A549 (cell line): ENCODE results near the gene PPIG. TPM values are rescaled to one million over a fixed set of nuclear protein-coding genes. Genes with fewer than 3 reads are reported as not detected.

Experiments used
- ATAC-seq, 2 experiments: fragments of 200-7000 bp in 1 of 2; fragments of >200 bp in 1 of 2; cut with Nextera tagmentation in 1 of 2; cut with Tn5 transposase in 1 of 2; 3 replicates each; pipeline versions ENCODE4 v1.8.0 to v1.9.1; 2018 to 2020; ENCODE audit warnings: mild to moderate bottlenecking in 1 of 2, moderate library complexity in 1 of 2
- CTCF ChIA-PET: fragments of 300-600 bp; sonication (Branson Sonifier 250); formaldehyde crosslinking; extraction: SDS; loops from one replicate; lab custom pipeline; 2021; ENCODE audit warnings: antibody characterized with exemption, inconsistent platforms; lab: Yijun Ruan, JAX
- POLR2A ChIA-PET: fragments of 350-600 bp; formaldehyde crosslinking; extraction: SDS; loops from one replicate; lab custom pipeline; 2021; ENCODE audit warnings: antibody characterized with exemption, inconsistent platforms; lab: Yijun Ruan, JAX
- DNase-seq, 2 experiments: peaks; one replicate each; pipeline versions ENCODE4 v3.0.0 to v3.0.0-alpha.2; 2011 to 2016; ENCODE audit warnings: low read depth in 1 of 2, low spot score in 1 of 2
- FAIRE-seq: peaks from 2 replicates; lab custom pipeline; 2011; peaks lifted over from hg19 to GRCh38; lab: Jason Lieb, UNC
- H3K27ac ChIP-seq, 2 experiments: fragments of >200 bp; sonication (Bioruptor Twin); formaldehyde crosslinking; 3 replicates each; pipeline ENCODE4 v1.5.1; 2016 to 2017
- H3K4me1 ChIP-seq: fragments of >200 bp; sonication (Bioruptor Twin); formaldehyde crosslinking; 3 replicates; pipeline ENCODE4 v1.6.1; 2016
- H3K4me2 ChIP-seq: fragments of >200 bp; sonication (Bioruptor Twin); formaldehyde crosslinking; 3 replicates; pipeline ENCODE4 v1.6.1; 2016
- H3K4me3 ChIP-seq: fragments of >200 bp; sonication (Bioruptor Twin); formaldehyde crosslinking; 3 replicates; pipeline ENCODE4 v1.5.1; 2016
- H3K9me3 ChIP-seq: fragments of >200 bp; sonication (Bioruptor Twin); formaldehyde crosslinking; 3 replicates; pipeline ENCODE4 v1.6.1; 2016
- ATOH8 ChIP-seq: fragments of 250-450 bp; sonication (Bioruptor Pico); IDR thresholded peaks from 2 replicates; pipeline ENCODE4 v1.5.0; 2020; ENCODE audit warnings: low read depth, mild to moderate bottlenecking, moderate library complexity
- BCL3 ChIP-seq: fragments of >200 bp; sonication (Bioruptor Twin); formaldehyde crosslinking; IDR thresholded peaks from 3 replicates; pipeline ENCODE4 v1.6.1; 2016
- BHLHE40 ChIP-seq: IDR thresholded peaks from 2 replicates; pipeline ENCODE4 v1.6.1; 2012; ENCODE audit warnings: low read depth, low read length, inconsistent platforms
- CBX2 ChIP-seq: fragments of 200-600 bp; sonication (generic); IDR thresholded peaks from 2 replicates; pipeline ENCODE4 v1.6.1; 2016; ENCODE audit warnings: low read depth, mild to moderate bottlenecking, borderline replicate concordance
- CEBPB ChIP-seq, 2 experiments: fragments of >200 bp in 1 of 2; sonication (Bioruptor Twin) in 1 of 2; formaldehyde crosslinking in 1 of 2; IDR thresholded peaks; 2 replicates each; pipeline ENCODE4 v1.6.1; 2012 to 2016
- CHD2 ChIP-seq: fragments of 150-350 bp; IDR thresholded peaks from 2 replicates; pipeline ENCODE4 v1.6.1; 2014; ENCODE audit warnings: low read length; ENCODE audit not compliant: partially characterized antibody
- CHD4 ChIP-seq: fragments of 200-600 bp; sonication (generic); IDR thresholded peaks from 2 replicates; pipeline ENCODE4 v1.6.1; 2016; ENCODE audit warnings: antibody characterized with exemption, mild to moderate bottlenecking, borderline replicate concordance
- EHMT2 ChIP-seq: fragments of 200-600 bp; sonication (generic); IDR thresholded peaks from 2 replicates; pipeline ENCODE4 v1.6.1; 2016; ENCODE audit warnings: antibody characterized with exemption, low read depth, mild to moderate bottlenecking, moderate library complexity
- ESRRA ChIP-seq: fragments of 150-350 bp; IDR thresholded peaks from 2 replicates; pipeline ENCODE4 v1.6.1; 2014; ENCODE audit warnings: mild to moderate bottlenecking, low read length, borderline replicate concordance
- FOSL2 ChIP-seq, 2 experiments: fragments of 450-650 bp in 1 of 2; fragments of >200 bp in 1 of 2; sonication (Bioruptor Twin) in 1 of 2; formaldehyde crosslinking; IDR thresholded peaks; 2 replicates each; pipeline versions ENCODE4 v1.5.0 to v1.6.1; 2016 to 2020; ENCODE audit warnings: mild to moderate bottlenecking in 1 of 2, moderate library complexity in 1 of 2
- FOXS1 ChIP-seq: fragments of 250-450 bp; sonication (Bioruptor Pico); IDR thresholded peaks from 2 replicates; pipeline ENCODE4 v1.5.0; 2020; ENCODE audit warnings: mild to moderate bottlenecking, moderate library complexity
- HDAC2 ChIP-seq: fragments of 200-600 bp; sonication (generic); IDR thresholded peaks from 2 replicates; pipeline ENCODE4 v1.6.1; 2016
- HEYL ChIP-seq: fragments of 250-450 bp; sonication (Bioruptor Pico); IDR thresholded peaks from 2 replicates; pipeline ENCODE4 v1.8.0; 2021; ENCODE audit warnings: mild to moderate bottlenecking, moderate library complexity
- JUNB ChIP-seq: fragments of >200 bp; sonication (Bioruptor Twin); formaldehyde crosslinking; IDR thresholded peaks from 2 replicates; pipeline ENCODE4 v1.6.1; 2016
- MAFK ChIP-seq: fragments of 450-650 bp; IDR thresholded peaks from 2 replicates; pipeline ENCODE4 v1.6.1; 2014; ENCODE audit not compliant: partially characterized antibody
- MAZ ChIP-seq: fragments of 150-350 bp; IDR thresholded peaks from 2 replicates; pipeline ENCODE4 v1.6.1; 2014; ENCODE audit warnings: antibody characterized with exemption, low read depth, low read length, borderline replicate concordance
- MYC ChIP-seq: IDR thresholded peaks from 2 replicates; pipeline ENCODE4 v1.6.1; 2012; ENCODE audit warnings: mild to moderate bottlenecking, inconsistent platforms, low read length, improper control_type of control experiment, borderline replicate concordance
- NFE2L2 ChIP-seq: fragments of 150-350 bp; conservative IDR thresholded peaks from 2 replicates; pipeline ENCODE4 v1.6.1; 2014; ENCODE audit warnings: low read length
- NPAS2 ChIP-seq: fragments of 250-450 bp; sonication (Bioruptor Pico); IDR thresholded peaks from 2 replicates; pipeline ENCODE4 v1.8.0; 2022; ENCODE audit warnings: mild to moderate bottlenecking, moderate library complexity, borderline replicate concordance
- POLR2AphosphoS2 ChIP-seq: conservative IDR thresholded peaks from 2 replicates; pipeline ENCODE4 v1.6.1; 2012; ENCODE audit warnings: low read length, improper control_type of control experiment, inconsistent platforms
- RNF2 ChIP-seq: fragments of 200-600 bp; sonication (generic); IDR thresholded peaks from 2 replicates; pipeline ENCODE4 v1.6.1; 2016; ENCODE audit warnings: low read depth, mild to moderate bottlenecking, antibody characterized with exemption, moderate library complexity, borderline replicate concordance
- SMC3 ChIP-seq: fragments of >200 bp; sonication (Bioruptor Twin); formaldehyde crosslinking; IDR thresholded peaks from 3 replicates; pipeline ENCODE4 v1.6.1; 2018; ENCODE audit warnings: inconsistent platforms
- TP53 ChIP-seq: fragments of 250-450 bp; sonication (Bioruptor Pico); IDR thresholded peaks from 2 replicates; pipeline ENCODE4 v1.5.0; 2021; ENCODE audit warnings: mild to moderate bottlenecking, moderate library complexity
- ZFP36 ChIP-seq: fragments of 450-650 bp; IDR thresholded peaks from 2 replicates; pipeline ENCODE4 v1.6.1; 2014; ENCODE audit warnings: borderline replicate concordance; ENCODE audit not compliant: partially characterized antibody
- WGBS: methylation state at CpG from one replicate; pipeline ENCODE4 v1.1.6; 2017; ENCODE audit errors: missing lambda C conversion rate; 5-methylcytosine and 5-hydroxymethylcytosine counted together
- polyA plus RNA-seq, 4 experiments: library from polyadenylated mRNA; depleted of rRNA in 3 of 4; stranded (reverse); fragments of >200 nt; fragmentation: RNase III in 1 of 4; extraction: RNeasy Plus Mini Kit Qiagen cat#74134 plus additional on column Dnase treatment in 1 of 4; gene quantifications; 2 replicates in 3 of 4; 3 replicates in 1 of 4; pipeline ENCODE4 v1.2.3, GENCODE V29; 2011 to 2017

The PPIG gene
- polyA plus RNA-seq, 2 of the 4 experiments (the other 2 are of a cell fraction): 60.5 to 70.8 TPM

GRCh38 chr2:169625781-169626180 is 41.6 kb downstream of the PPIG start (continued):
- no peak for TF ChIP-seq ZFP36

GRCh38 chr2:169636440-169637097 is 52.4 kb downstream of the PPIG start:
- no peak for FAIRE-seq

GRCh38 chr2:169637620-169638019 is 53.5 kb downstream of the PPIG start:
- WGBS: 89% methylated on average over 3 of the region's 3 CpGs
- FAIRE-seq (peak; percentile 7), ATAC-seq (no peak), DNase-seq (no peak)
- Histone ChIP-seq H3K27ac (no peak overlapping the region), H3K9me3 (no peaks in the 10 kb centered on the region), H3K4me2 (no peak overlapping the region), H3K4me3 (no peak overlapping the region), H3K4me1 (no peaks in the 10 kb centered on the region)
- POLR2A ChIA-PET: interaction anchor here (0.5 kb wide), 1 partner anchor 87 kb away, joined by 3 read pairs; no protein-coding TSS in a partner anchor
- CTCF ChIA-PET: interaction anchor here (1.0 kb wide), 1 partner anchor 130 kb away, joined by 3 read pairs; no protein-coding TSS in a partner anchor
- 0 out of 4 replicates have a peak, but pooled peaks of 1 of the 2 experiments have one; percentile 22 for TF ChIP-seq CEBPB (IDR thresholded peaks at IDR 0.05)
- no peak for TF ChIP-seq CBX2
- TF ChIP-seq FOXS1 (CRISPR knock-in tag): no peak
- TF ChIP-seq MAFK: peak; percentile 60
- no peak for TF ChIP-seq CHD4

More at GRCh38 chr2:169636440-169637097, 52.4 kb downstream of the PPIG start:
- no peak for TF ChIP-seq MYC
- TF ChIP-seq NFE2L2: no peak
- TF ChIP-seq HDAC2: no peak
- no peak for TF ChIP-seq HEYL (CRISPR knock-in tag)
- no peak for TF ChIP-seq MAZ
- TF ChIP-seq POLR2AphosphoS2: no peak
- TF ChIP-seq FOSL2 (IDR thresholded peaks at IDR 0.05): no peak
- TF ChIP-seq FOSL2 (CRISPR knock-in tag; IDR thresholded peaks at IDR 0.05): no peak
- no peak for TF ChIP-seq CHD2
- TF ChIP-seq TP53 (CRISPR knock-in tag): no peak
- no peak for TF ChIP-seq EHMT2
- no peaks in the 10 kb centered on the region for H3K9me3 ChIP-seq
- no peak overlapping the region for H3K4me2 ChIP-seq
- H3K27ac ChIP-seq: no peak overlapping the region
- no peak overlapping the region for H3K4me3 ChIP-seq
- DNase-seq (no peak), ATAC-seq (no peak)
- ChIA-PET POLR2A (no interaction called here), CTCF (interaction anchor here (1.0 kb wide), 1 partner anchor 131 kb away, joined by 3 read pairs; no protein-coding TSS in a partner anchor)
- 93% methylated on average over 8 of the region's 8 CpGs for WGBS
- no peaks in the 10 kb centered on the region for H3K4me1 ChIP-seq

- FAIRE-seq: no peak
- CTCF ChIA-PET: no interaction called here
These were observed 56.0 kb downstream of the PPIG start for GRCh38 chr2:169640104-169640503.

More at GRCh38 chr2:169640104-169640503, 56.0 kb downstream of the PPIG start:
- Histone ChIP-seq H3K27ac (no peak overlapping the region), H3K4me2 (no peak overlapping the region), H3K4me1 (no peaks in the 10 kb centered on the region), H3K9me3 (no peaks in the 10 kb centered on the region), H3K4me3 (no peak overlapping the region)
- no peak for ATAC-seq
- 93% methylated on average over 2 of the region's 2 CpGs for WGBS
- POLR2A ChIA-PET: no interaction called here
- TF ChIP-seq SMC3 (no peak), RNF2 (no peak), CEBPB (IDR thresholded peaks at IDR 0.05) (no peak), HEYL (CRISPR knock-in tag) (no peak), FOSL2 (IDR thresholded peaks at IDR 0.05) (no peak), FOSL2 (CRISPR knock-in tag; IDR thresholded peaks at IDR 0.05) (no peak), FOXS1 (CRISPR knock-in tag) (no peak), CHD4 (no peak), ZFP36 (no peak), CHD2 (no peak), ESRRA (no peak), BHLHE40 (no peak), BCL3 (no peak), NPAS2 (CRISPR knock-in tag) (no peak), ATOH8 (CRISPR knock-in tag) (no peak), JUNB (no peak)
- DNase-seq: no peak
